GM21381 (cell line): ENCODE results near the gene GRIP2.

Experiments
- ATAC-seq: cut with Tn5 transposase; IDR thresholded peaks from one replicate; pipeline ENCODE4 v1.9.1; 2021; ENCODE audit warnings: mild to moderate bottlenecking, moderate library complexity; ENCODE audit not compliant: unreplicated experiment

Gene GRIP2

DNA sequence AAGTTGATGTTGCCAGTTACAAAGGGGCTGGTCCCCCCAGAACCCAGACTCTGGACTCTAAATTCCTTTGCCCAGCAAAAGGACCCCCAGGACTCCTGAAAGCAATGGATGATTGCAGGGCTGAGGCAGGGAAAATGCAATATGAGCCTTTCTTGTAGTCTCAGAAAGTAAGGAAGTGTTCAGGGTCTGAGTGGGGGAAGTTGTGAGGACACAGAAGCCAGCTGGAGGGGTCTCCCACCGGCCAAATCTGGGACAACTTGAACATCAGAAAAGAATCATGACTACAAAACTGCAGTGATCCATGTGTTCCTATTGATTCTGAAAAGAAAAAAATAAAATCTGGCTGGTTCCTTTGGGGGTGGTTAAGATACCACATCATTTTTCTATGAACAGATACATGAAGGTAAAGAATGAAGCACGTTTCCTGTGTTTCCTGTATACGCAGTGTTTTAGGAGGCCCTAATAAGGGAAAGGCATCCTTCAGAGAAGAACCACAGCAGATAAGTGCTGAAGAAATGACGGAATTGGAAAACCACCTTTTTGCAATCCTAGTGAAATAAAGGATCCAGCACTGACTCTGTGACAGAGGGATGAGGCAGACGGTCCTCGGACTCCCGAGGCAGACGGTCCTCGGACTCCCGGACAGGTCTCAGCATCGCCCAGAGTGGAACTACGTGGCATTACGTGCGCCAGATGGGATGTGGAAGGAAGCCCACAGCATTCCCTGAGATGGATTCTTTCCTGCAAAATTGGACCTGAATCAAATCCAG lies 22.2 kb upstream of the GRIP2 start:
- no peak for ATAC-seq

DNA sequence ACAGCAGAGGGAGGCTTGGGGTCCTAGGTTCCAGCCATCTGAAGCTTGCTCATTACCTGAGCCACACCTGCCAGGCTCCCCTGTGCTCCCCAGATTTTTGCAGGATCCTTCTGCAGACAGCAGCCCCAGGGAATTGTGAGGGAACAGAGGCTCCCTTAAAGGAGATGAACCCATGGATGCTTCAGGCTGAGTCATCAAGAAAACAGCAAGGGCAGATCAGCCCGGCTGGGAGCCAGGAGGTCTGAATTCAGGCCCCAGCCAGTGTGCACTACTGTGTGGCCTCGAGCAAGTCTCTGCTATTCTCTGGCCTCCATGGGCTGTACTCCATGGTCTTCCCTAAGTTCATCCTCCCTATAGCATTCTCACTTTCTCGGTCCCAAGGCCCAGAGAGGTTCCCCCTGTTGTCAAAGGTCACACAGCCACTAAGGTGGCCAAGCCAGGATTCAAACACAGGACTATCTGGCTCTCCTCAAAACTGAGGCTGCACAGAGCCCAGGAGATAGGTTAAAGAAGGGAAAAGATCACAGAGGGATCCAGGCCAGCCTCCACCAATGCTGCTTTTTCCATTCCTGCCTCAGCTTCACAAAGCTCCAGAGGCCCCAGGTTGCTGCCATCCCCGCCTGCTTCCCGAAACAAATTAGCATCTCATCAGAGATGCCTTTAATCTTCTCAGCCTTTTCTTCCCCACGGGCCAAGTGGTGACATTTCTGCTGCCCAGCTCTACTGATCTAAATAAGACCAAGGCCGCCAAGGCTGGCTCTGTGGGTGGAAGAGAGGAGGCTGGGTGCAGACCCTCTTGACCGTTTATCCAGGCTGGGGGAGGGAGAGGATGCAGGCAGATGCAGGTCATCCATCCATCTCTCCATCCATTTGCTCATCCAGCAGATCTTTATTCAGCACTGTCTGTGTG lies 21.2 kb upstream of the GRIP2 start:
- no peak for ATAC-seq

GRCh38 chr3:14560110-14560509 lies 20.0 kb upstream of the GRIP2 start:
- ATAC-seq, result no peak

DNA sequence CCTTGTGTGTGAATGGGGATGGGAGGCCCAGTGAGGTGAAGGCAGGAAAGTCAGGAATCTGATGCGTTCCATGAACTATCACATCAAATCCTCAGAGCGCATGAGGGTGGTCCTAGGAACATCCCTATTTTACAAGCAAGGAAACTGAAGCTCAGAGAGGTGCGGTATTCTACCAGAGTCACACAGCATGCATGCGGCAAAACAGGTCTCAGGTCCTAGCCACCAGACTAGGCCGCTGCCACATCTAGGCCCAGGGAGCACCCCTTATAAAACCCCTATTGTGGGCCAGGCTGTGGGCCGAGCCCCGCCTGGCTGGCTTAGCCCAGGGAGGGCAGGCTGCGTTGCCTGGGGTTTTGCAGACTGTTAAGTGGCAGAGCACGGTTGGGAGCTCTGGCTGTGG lies 17.9 kb upstream of the GRIP2 start:
- ATAC-seq, result no peak

DNA sequence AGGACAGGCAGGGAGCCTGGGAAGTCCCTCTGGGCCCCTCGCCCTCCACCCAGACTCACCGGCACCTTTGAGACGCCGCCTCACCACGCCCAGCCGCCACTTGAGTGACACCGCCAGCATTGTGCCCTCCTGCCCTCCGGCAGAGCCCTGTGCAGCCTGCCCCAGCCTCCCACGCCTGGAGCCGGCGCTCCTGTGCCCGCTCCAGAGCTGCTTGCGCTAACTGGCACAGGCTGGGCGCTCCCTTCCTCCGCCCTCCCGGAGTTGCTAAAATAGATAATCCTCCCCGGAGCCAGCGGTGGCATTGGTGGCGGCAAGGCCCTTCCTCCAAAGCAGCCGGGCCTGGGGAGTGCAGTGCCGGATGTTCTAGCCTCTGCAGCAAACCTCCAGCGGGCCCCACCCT lies 15.7 kb upstream of the GRIP2 start:
- no peak for ATAC-seq

- no peak for ATAC-seq
These were observed 14.6 kb upstream of the GRIP2 start for GRCh38 chr3:14554715-14555114.

DNA sequence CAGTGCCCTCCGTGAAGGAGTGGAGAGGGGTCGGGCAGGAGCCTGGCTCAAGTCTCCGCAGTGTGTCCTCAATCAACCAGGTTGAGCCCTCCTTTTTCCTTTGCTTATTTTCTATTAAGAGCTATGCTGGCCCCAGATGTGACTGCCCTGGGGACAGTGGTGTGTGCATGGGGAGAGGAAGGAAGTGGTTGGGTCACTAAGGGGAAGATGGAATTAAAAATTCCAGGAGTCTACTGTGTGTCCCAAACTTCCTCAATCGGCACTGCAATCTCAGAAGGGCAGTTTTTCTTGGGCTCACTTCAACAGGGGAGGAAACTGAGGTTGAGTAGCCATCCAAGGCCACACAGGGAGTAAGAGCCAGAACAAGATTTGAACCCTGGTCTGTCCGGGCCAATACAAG lies 13.7 kb upstream of the GRIP2 start:
- ATAC-seq, result no peak

DNA sequence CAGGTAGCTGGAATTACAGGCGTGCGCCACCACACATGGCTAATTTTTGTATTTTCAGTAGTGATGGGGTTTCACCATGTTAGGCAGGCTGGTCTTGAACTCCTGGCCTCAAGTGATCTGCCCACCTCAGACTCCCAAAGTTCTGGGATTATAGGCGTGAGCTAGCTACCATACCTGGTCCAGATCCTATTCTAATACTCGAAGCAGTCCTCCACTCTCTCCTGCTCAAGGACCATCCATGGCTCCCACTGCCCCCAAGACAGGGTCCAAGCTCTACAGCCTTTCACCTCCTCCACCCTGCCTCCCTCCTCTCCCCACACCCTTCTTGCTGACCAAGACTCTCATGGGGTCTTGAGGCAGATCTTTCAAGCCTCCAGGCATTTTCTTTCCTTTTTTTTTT lies 12.6 kb upstream of the GRIP2 start:
- no peak for ATAC-seq

GRCh38 chr3:14552041-14552648 lies 12.0 kb upstream of the GRIP2 start:
- ATAC-seq, result no peak

DNA sequence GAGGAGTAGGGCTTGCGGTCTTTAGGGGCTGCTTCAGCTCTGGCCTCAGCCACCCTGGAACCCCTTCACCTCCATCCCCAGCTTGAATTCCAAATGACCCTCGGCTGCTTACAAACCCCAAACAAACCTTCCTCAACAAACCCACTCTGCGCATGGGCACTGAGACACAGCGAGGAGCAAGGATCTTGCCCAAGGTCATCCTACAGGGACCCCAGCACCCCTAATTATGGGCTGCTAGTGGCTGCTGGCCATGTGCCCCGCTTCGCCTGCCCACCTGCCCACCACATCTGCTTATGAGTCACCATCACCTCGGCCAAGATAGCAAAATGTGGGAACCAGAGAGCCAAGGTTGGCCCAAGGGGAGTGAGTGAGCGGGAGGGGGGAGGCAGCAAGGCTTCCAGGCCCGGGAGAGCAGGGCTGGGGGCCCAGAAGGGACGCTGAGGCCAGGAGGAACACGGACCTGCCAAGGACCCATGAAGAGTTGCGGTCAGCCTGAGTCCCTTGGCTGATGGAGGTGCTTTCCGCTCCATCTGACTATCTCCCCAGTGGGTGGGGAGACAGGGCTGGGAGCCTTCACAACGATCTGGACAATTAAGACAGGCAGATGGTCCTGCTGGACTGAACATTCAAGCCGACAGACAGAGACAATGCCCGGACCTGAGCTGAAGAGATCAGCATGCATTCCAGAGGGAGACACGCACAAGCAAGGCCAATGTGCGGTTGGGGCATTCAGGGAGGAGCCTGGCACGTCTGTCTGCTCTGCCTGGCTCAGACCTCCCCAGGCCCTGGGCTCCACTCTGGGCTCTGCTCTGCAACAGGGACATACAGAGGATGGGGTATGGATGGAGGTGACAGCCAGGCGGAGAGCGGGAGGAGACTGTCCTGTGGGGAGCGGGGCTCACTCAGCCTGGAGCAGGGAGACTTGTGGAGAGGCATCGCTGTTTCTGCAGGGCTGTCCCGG lies 10.8 kb upstream of the GRIP2 start:
- ATAC-seq, result no peak

GRCh38 chr3:14550181-14550580 lies 10.0 kb upstream of the GRIP2 start:
- no peak for ATAC-seq

DNA sequence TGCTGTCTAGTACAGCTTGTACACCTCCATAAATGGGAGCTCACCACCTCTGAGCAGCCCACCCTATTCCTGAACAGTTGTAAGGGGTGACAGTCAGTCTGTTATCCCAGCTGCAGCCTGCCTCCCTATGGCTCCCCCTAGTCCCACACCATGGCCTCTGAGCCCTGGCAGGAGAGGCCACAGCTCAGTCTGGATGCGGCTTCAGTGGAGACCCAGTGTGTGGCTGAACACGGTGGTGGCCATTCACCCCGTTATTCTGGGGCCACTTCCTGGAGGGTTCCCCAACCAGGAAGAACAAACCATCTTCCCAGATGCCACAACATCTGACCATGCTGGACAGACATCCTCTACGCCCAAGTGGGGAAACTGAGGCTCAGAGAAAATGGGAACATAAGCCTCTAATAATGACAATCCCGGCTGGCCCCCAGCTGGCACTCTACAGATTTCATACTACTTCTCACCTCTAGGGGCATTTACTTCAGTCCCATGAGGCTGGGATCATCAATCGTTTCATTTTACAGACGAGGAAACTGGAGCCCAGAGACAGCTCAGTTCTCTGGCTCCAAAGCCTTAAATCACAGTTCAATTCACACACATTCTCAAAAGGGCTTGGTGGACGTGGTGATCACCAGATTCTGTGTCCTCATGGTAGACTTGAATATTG lies 9.2 kb upstream of the GRIP2 start:
- no peak for ATAC-seq

DNA sequence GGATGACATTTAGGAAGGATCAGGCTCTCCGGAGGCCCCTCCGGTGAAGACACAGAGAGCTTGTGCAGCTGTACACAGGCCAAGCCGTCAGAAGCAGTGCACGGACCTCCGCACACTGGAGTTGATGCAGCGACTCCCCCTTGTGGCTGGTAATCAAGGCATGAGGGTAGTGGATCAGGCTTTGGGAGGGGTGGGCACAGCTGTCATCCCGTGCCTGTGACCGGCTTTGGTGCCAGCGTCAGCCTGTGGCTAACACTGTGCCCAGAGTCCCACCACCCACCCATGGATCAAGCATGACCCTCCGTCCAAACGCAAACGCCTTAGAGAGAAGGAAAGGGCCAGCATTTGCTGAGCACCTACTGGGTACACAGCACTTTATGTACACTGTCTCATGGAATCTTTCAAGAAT lies 8.2 kb upstream of the GRIP2 start:
- no peak for ATAC-seq

GRCh38 chr3:14547693-14548092 lies 7.6 kb upstream of the GRIP2 start:
- no peak for ATAC-seq

- no peak for ATAC-seq
These were observed 5.9 kb upstream of the GRIP2 start for GRCh38 chr3:14546041-14546440.

- no peak for ATAC-seq
These were observed 5.1 kb upstream of the GRIP2 start for GRCh38 chr3:14545251-14545635.

DNA sequence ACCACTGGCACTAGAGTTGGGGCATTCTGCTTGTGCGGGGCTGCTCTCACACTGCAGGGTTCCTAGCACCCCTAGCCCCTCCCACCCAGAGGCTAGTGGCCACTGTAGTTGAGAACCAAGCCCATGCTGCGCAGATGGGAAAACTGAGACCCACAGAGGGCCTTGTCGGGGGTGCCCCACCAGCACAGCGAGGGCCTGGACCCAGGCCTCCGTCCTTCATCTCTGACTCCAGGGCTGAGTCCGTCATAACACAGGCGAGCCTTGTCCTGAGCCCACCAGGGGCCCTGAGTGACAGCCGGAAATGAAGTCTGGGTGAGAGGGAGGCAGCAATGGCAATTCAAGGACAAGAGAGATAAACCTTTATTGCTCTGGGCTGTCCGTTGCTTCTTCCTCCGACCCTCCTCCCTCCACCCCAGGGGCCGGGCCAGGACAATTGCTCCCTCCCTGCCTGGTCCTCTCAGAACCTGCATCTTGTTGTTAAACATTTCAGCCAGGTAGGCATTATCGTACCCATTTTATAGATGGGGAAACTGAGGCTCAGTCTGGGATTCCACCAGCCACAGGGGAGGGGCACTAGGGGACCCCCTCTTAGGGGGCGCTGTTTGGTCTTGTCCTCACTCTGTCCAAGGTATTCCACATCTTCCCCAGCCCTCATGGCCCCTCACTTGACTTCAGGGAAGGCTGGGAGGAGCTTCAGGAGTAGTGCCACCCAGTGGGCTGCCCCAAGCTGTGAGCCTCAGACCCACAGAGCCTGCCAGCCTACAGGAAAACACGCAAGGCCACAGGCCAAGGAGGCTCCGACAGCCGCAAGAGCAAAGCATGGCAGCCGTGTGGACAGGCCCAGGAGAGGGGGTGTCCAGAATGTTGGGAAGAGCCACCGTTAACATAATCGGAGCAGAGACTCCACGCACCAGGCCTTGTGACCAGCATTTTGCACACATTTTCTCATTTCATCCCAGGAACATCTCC lies 4.4 kb upstream of the GRIP2 start:
- ATAC-seq, result no peak

GRCh38 chr3:14543446-14543845 lies 3.3 kb upstream of the GRIP2 start:
- ATAC-seq, result no peak

DNA sequence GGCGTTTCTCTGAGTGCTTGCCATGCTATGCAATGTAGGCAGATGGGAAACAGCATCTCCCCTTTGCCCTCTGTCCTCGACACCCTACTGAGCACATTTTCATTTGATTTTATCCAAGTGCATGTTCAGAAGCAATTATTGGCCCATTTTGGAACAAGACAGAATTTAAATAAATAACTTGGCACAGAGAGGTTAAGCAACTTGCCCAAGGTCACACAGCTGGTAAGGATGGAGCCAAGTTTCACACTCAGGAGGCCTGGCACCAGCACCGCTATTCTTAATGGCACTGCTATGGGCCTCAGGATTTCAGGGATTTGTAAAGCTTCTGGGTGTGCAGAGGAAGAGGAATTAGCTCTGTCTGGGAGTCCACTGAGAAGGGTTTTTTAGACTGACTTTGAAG lies 2.5 kb upstream of the GRIP2 start:
- no peak for ATAC-seq
